A673 (cell line): ENCODE data around the gene UNC13C. TPM values are rescaled to one million over a fixed set of nuclear protein-coding genes. Genes with fewer than 3 reads are reported as not detected.

Source experiments
- BruUV-seq: library from RNA; stranded (reverse); fragments of 400-500 nt; replicated peaks from 2 replicates; lab custom pipeline; 2021; lab: Mats Ljungman, UMichigan
- CTCF ChIA-PET: fragments of 300-600 bp; sonication (Branson Sonifier 250); formaldehyde crosslinking; loops from one replicate; lab custom pipeline; 2022; ENCODE audit warnings: antibody characterized with exemption; lab: Charles Lee
- POLR2A ChIA-PET: fragments of 300-600 bp; sonication (Branson Sonifier 250); formaldehyde crosslinking; loops from one replicate; lab custom pipeline; 2022; ENCODE audit warnings: antibody characterized with exemption; ENCODE audit not compliant: low non-redundant PET; lab: Charles Lee
- DNase-seq: peaks from one replicate; pipeline ENCODE4 v3.0.0-alpha.2; 2015; ENCODE audit warnings: low spot score
- H3K27ac ChIP-seq: fragments of 200-600 bp; sonication (generic); 2 replicates; pipeline ENCODE4 v1.5.1; 2016; ENCODE audit warnings: mixed run types, low read depth, mild to moderate bottlenecking, mixed read lengths, antibody characterized with exemption, low read length; ENCODE audit not compliant: poor library complexity, severe bottlenecking
- H3K27me3 ChIP-seq: fragments of 200-600 bp; sonication (generic); replicated peaks from 2 replicates; pipeline ENCODE4 v1.6.1; 2017; ENCODE audit warnings: mixed run types, low read depth, mild to moderate bottlenecking, mixed read lengths, antibody characterized with exemption, low read length; ENCODE audit not compliant: insufficient read depth, poor library complexity
- H3K36me3 ChIP-seq: fragments of 200-600 bp; sonication (generic); 2 replicates; pipeline ENCODE4 v1.6.1; 2016; ENCODE audit warnings: mixed run types, mild to moderate bottlenecking, mixed read lengths, antibody characterized with exemption, low read length; ENCODE audit not compliant: insufficient read depth, poor library complexity, severe bottlenecking
- H3K4me1 ChIP-seq: fragments of 200-600 bp; sonication (generic); 2 replicates; pipeline ENCODE4 v1.6.1; 2017; ENCODE audit warnings: mixed run types, mild to moderate bottlenecking, mixed read lengths, antibody characterized with exemption, low read length; ENCODE audit not compliant: insufficient read depth, poor library complexity, severe bottlenecking
- H3K4me3 ChIP-seq: fragments of 200-600 bp; sonication (generic); 2 replicates; pipeline ENCODE4 v1.5.1; 2016; ENCODE audit warnings: low read depth, mixed run types, mild to moderate bottlenecking, mixed read lengths, low read length; ENCODE audit not compliant: poor library complexity, severe bottlenecking
- H3K9me3 ChIP-seq: fragments of 200-600 bp; sonication (generic); 2 replicates; pipeline ENCODE4 v1.6.1; 2016; ENCODE audit warnings: mixed run types, low read depth, mild to moderate bottlenecking, mixed read lengths, antibody characterized with exemption, low read length; ENCODE audit not compliant: poor library complexity, severe bottlenecking
- CTCF ChIP-seq: fragments of 300-800, 200-600 bp; sonication (generic); conservative IDR thresholded peaks from 2 replicates; pipeline ENCODE4 v1.5.1; 2017; ENCODE audit warnings: low read depth, mild to moderate bottlenecking, antibody characterized with exemption, low read length, moderate library complexity, mixed read lengths
- EZH2 ChIP-seq: fragments of 200-600 bp; sonication (generic); IDR thresholded peaks from 2 replicates; pipeline ENCODE4 v1.6.1; 2017; ENCODE audit warnings: borderline replicate concordance, low read depth, mild to moderate bottlenecking, mixed read lengths, antibody characterized with exemption, low read length; ENCODE audit not compliant: poor library complexity, severe bottlenecking
- intact Hi-C: fragments of 100-400 bp; cut with micrococcal nuclease; formaldehyde crosslinking; loops from one replicate; pipeline ENCODE4 v1.10.0; 2022; ENCODE audit not compliant: unreplicated experiment
- total RNA-seq: library from RNA; stranded (reverse); gene quantifications from 2 replicates; pipeline ENCODE4 v1.2.3, GENCODE V29; 2021

Gene UNC13C
- total RNA-seq, 1 experiment from 2014 or later: not detected

GRCh38 chr15:54150255-54150654 is 172.0 kb downstream of the UNC13C start:
- Histone ChIP-seq H3K36me3 (no peaks in the 10 kb centered on the region), H3K9me3 (peaks cover 9% of the 10 kb centered on the region), H3K27ac (no peak overlapping the region), H3K27me3 (no peaks in the 10 kb centered on the region), H3K4me1 (no peaks in the 10 kb centered on the region), H3K4me3 (no peak overlapping the region)
- intact Hi-C loops: no loop called here
- ChIA-PET CTCF (no interaction called here), POLR2A (no interaction called here)
- DNase-seq: no peak
- BruUV-seq: no TSS peak
- no peak for TF ChIP-seq EZH2
- no peak for TF ChIP-seq CTCF

- Histone ChIP-seq H3K27me3 (no peaks in the 10 kb centered on the region), H3K9me3 (peaks cover 4% of the 10 kb centered on the region), H3K4me3 (no peak overlapping the region), H3K36me3 (no peaks in the 10 kb centered on the region), H3K4me1 (no peaks in the 10 kb centered on the region), H3K27ac (no peak overlapping the region)
- no peak for DNase-seq
- BruUV-seq: no TSS peak
- intact Hi-C loops: no loop called here
- POLR2A ChIA-PET: no interaction called here
- CTCF ChIA-PET: no interaction called here
- no peak for TF ChIP-seq CTCF
- no peak for TF ChIP-seq EZH2
Measured at GRCh38 chr15:54159012-54159411, 180.8 kb downstream of the UNC13C start.

- H3K36me3 ChIP-seq: no peaks in the 10 kb centered on the region
- H3K27ac ChIP-seq: no peak overlapping the region
- TF ChIP-seq CTCF (no peak), EZH2 (no peak)
- CTCF ChIA-PET: no interaction called here
- no peaks in the 10 kb centered on the region for H3K4me1 ChIP-seq
- BruUV-seq: no TSS peak
- H3K4me3 ChIP-seq: no peak overlapping the region
- POLR2A ChIA-PET: no interaction called here
- no peaks in the 10 kb centered on the region for H3K9me3 ChIP-seq
- no peak for DNase-seq
- H3K27me3 ChIP-seq: no peaks in the 10 kb centered on the region
- intact Hi-C loops: no loop called here
Measured at GRCh38 chr15:54187325-54187724, 209.1 kb downstream of the UNC13C start.
